Upper lobe of right lung (tissue), 1 donor: Measurements from ENCODE around the gene SEPTIN1. TPM values are rescaled to one million over a fixed set of nuclear protein-coding genes. Genes with fewer than 3 reads are reported as not detected.
A peak's percentile ranks its signal among the peaks of the same experiment; 100 is the strongest.

Experiments
- ATAC-seq: fragments of 200-7000 bp; cut with Tn5 transposase; one replicate; pipeline ENCODE4 v1.9.1; 2020; ENCODE audit warnings: mild to moderate bottlenecking, moderate library complexity
- DNase-seq: peaks from one replicate; pipeline ENCODE4 v3.0.0-alpha.2; 2020
- H3K27ac ChIP-seq: fragments of 200-600 bp; one replicate; pipeline ENCODE4 v1.8.0; 2022
- H3K27me3 ChIP-seq: fragments of 200-600 bp; one replicate; pipeline ENCODE4 v1.8.0; 2022; ENCODE audit warnings: mild to moderate bottlenecking
- H3K36me3 ChIP-seq: fragments of 200-600 bp; one replicate; pipeline ENCODE4 v1.8.0; 2022
- H3K4me1 ChIP-seq: fragments of 200-600 bp; one replicate; pipeline ENCODE4 v1.8.0; 2022
- H3K4me3 ChIP-seq: fragments of 200-600 bp; one replicate; pipeline ENCODE4 v1.8.0; 2022; ENCODE audit warnings: mild to moderate bottlenecking
- H3K9me3 ChIP-seq: fragments of 200-600 bp; one replicate; pipeline ENCODE4 v1.8.0; 2022
- CTCF ChIP-seq: fragments of 200-600 bp; IDR thresholded peaks from one replicate; pipeline ENCODE4 v1.8.0; 2022; ENCODE audit warnings: antibody characterized with exemption
- intact Hi-C: fragments of 100-400 bp; cut with DNase I; formaldehyde crosslinking; loops from one replicate; pipeline ENCODE4 v1.11.0; 2022
- total RNA-seq: library from RNA; stranded (reverse); fragmentation: NEBNext Ultra II Directional; extraction: Animal tissue kit (Norgen Biotek cat#: 25700); gene quantifications from one replicate; pipeline ENCODE4 v1.2.1, GENCODE V29; 2021
- donor health status: DM: no; HTN: yes; CAD: no; lungs with severe emphysema.

The SEPTIN1 gene
- total RNA-seq, 1 donor from 2014 or later: 8.6 TPM

GRCh38 chr16:30358990-30359870 is 23.1 kb downstream of the SEPTIN1 start:
- Histone ChIP-seq H3K27me3 (no peaks in the 10 kb centered on the region), H3K4me3 (no peak overlapping the region), H3K9me3 (no peaks in the 10 kb centered on the region), H3K4me1 (peaks cover 12% of the 10 kb centered on the region), H3K27ac (no peak overlapping the region), H3K36me3 (peaks cover 63% of the 10 kb centered on the region)
- ATAC-seq (no peak), DNase-seq (no peak)
- intact Hi-C loops: no loop called here
- TF ChIP-seq CTCF: no peak

GRCh38 chr16:30358577-30358936 is 23.8 kb downstream of the SEPTIN1 start:
- no peaks in the 10 kb centered on the region for H3K9me3 ChIP-seq
- ATAC-seq (no peak), DNase-seq (no peak)
- H3K27ac ChIP-seq: no peak overlapping the region
- no peaks in the 10 kb centered on the region for H3K27me3 ChIP-seq
- H3K4me1 ChIP-seq: peaks cover 18% of the 10 kb centered on the region
- intact Hi-C loops: no loop called here
- no peak overlapping the region for H3K4me3 ChIP-seq
- TF ChIP-seq CTCF: no peak
- H3K36me3 ChIP-seq: peaks cover 60% of the 10 kb centered on the region

- TF ChIP-seq CTCF: no peak
- Histone ChIP-seq H3K4me3 (no peak overlapping the region), H3K36me3 (peaks cover 62% of the 10 kb centered on the region), H3K4me1 (peaks cover 22% of the 10 kb centered on the region), H3K27ac (no peak overlapping the region), H3K9me3 (no peaks in the 10 kb centered on the region), H3K27me3 (no peaks in the 10 kb centered on the region)
- ATAC-seq (no peak), DNase-seq (no peak)
- intact Hi-C loops: no loop called here
Observed at GRCh38 chr16:30357715-30358576, 24.4 kb downstream of the SEPTIN1 start.

GRCh38 chr16:30357085-30357714 is 25.2 kb downstream of the SEPTIN1 start:
- no peak for ATAC-seq
- Histone ChIP-seq H3K27ac (no peak overlapping the region), H3K9me3 (no peaks in the 10 kb centered on the region), H3K27me3 (no peaks in the 10 kb centered on the region), H3K4me1 (peaks cover 29% of the 10 kb centered on the region), H3K36me3 (peaks cover 62% of the 10 kb centered on the region), H3K4me3 (no peak overlapping the region)
- intact Hi-C loops: no loop called here
- DNase-seq: no peak
- TF ChIP-seq CTCF: no peak

GRCh38 chr16:30356401-30357084 is 25.8 kb downstream of the SEPTIN1 start:
- no peak for TF ChIP-seq CTCF
- Histone ChIP-seq H3K27me3 (no peaks in the 10 kb centered on the region), H3K4me3 (peak overlapping the region; percentile 93), H3K9me3 (no peaks in the 10 kb centered on the region), H3K27ac (peak overlapping the region; percentile 97), H3K36me3 (peaks cover 65% of the 10 kb centered on the region), H3K4me1 (peaks cover 35% of the 10 kb centered on the region)
- intact Hi-C loops: no loop called here
- no peak for ATAC-seq
- DNase-seq: no peak
